HEK293T (cell line): ENCODE results near the gene ZMYM2.

Experiments used
- CTCF ChIA-PET: fragments of 350-600 bp; formaldehyde crosslinking; extraction: SDS; loops from one replicate; lab custom pipeline; 2021; ENCODE audit warnings: antibody characterized with exemption, inconsistent platforms; lab: Yijun Ruan, JAX
- POLR2A ChIA-PET: fragments of 350-600 bp; formaldehyde crosslinking; extraction: SDS; loops from one replicate; lab custom pipeline; 2020; ENCODE audit warnings: antibody characterized with exemption, inconsistent platforms; lab: Yijun Ruan, JAX
- DNase-seq: peaks from one replicate; pipeline ENCODE4 v3.0.0; 2012; ENCODE audit warnings: mixed read lengths; ENCODE audit errors: extremely low spot score
- ARNT ChIP-seq: fragments of 450-650 bp; IDR thresholded peaks from 2 replicates; pipeline ENCODE4 v1.6.1; 2017; ENCODE audit warnings: mild to moderate bottlenecking
- BHLHE40 ChIP-seq: fragments of 450-650 bp; IDR thresholded peaks from 2 replicates; pipeline ENCODE4 v1.6.1; 2016; ENCODE audit warnings: mild to moderate bottlenecking, moderate library complexity, borderline replicate concordance
- CTBP1 ChIP-seq: fragments of 450-650 bp; IDR thresholded peaks from 2 replicates; pipeline ENCODE4 v1.6.1; 2016; ENCODE audit warnings: borderline replicate concordance
- ELF4 ChIP-seq: fragments of 450-650 bp; IDR thresholded peaks from 2 replicates; pipeline ENCODE4 v1.6.1; 2017; ENCODE audit warnings: antibody characterized with exemption
- FOXA1 ChIP-seq: fragments of 450-650 bp; IDR thresholded peaks from 2 replicates; pipeline ENCODE4 v1.6.1; 2016; ENCODE audit warnings: mild to moderate bottlenecking
- FOXK2 ChIP-seq: fragments of 450-650 bp; IDR thresholded peaks from 2 replicates; pipeline ENCODE4 v1.6.1; 2016; ENCODE audit warnings: mild to moderate bottlenecking
- FOXM1 ChIP-seq: fragments of 450-650 bp; IDR thresholded peaks from 2 replicates; pipeline ENCODE4 v1.6.1; 2017; ENCODE audit warnings: mild to moderate bottlenecking, borderline replicate concordance
- HDGF ChIP-seq: fragments of 450-650 bp; IDR thresholded peaks from 2 replicates; pipeline ENCODE4 v1.6.1; 2017; ENCODE audit warnings: antibody characterized with exemption, borderline replicate concordance
- L3MBTL2 ChIP-seq: fragments of 450-650 bp; conservative IDR thresholded peaks from 2 replicates; pipeline ENCODE4 v1.6.1; 2016; ENCODE audit warnings: mild to moderate bottlenecking
- LEF1 ChIP-seq: fragments of 450-650 bp; IDR thresholded peaks from 2 replicates; pipeline ENCODE4 v1.6.1; 2017; ENCODE audit warnings: mild to moderate bottlenecking, borderline replicate concordance
- NFRKB ChIP-seq: fragments of 450-650 bp; IDR thresholded peaks from 2 replicates; pipeline ENCODE4 v1.6.1; 2016; ENCODE audit warnings: mild to moderate bottlenecking, moderate library complexity
- SP1 ChIP-seq: fragments of 450-650 bp; IDR thresholded peaks from 2 replicates; pipeline ENCODE4 v1.6.1; 2017
- SUZ12 ChIP-seq: fragments of 450-650 bp; IDR thresholded peaks from 2 replicates; pipeline ENCODE4 v1.6.1; 2016; ENCODE audit warnings: mild to moderate bottlenecking
- TARDBP ChIP-seq: fragments of 450-650 bp; IDR thresholded peaks from 2 replicates; pipeline ENCODE4 v1.6.1; 2016
- ZNF384 ChIP-seq: fragments of 450-650 bp; IDR thresholded peaks from 2 replicates; pipeline ENCODE4 v1.6.1; 2016
- TF ChIP-seq, protein P1 (sequence below): fragments of 450-650 bp; IDR thresholded peaks from 2 replicates; pipeline ENCODE4 v1.6.1; 2016

Gene ZMYM2

DNA sequence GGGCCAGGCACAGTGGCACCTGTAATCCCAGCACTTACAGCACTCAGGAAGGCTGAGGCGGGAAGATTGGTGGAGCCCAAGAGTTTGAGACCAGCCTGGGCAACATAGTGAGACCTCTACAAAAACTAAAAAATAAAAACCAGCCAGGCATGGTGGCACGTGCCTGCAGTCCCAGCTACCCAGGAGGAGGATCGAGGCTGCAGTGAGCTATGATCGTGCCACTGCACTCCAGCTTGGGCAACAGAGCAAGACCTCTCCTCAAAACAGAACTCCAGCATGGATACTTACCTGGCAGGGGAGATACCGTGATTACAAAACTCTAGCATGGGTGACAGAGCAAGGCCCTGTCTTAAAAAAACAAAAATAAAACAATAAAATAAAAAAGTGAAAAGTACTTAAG is 107.0 kb downstream of the ZMYM2 start:
- POLR2A ChIA-PET, result no interaction called here
- no peak for DNase-seq
- CTCF ChIA-PET, result no interaction called here
- TF ChIP-seq HDGF, result no peak
- TF ChIP-seq ZNF384, result no peak
- TF ChIP-seq, protein P1, sequence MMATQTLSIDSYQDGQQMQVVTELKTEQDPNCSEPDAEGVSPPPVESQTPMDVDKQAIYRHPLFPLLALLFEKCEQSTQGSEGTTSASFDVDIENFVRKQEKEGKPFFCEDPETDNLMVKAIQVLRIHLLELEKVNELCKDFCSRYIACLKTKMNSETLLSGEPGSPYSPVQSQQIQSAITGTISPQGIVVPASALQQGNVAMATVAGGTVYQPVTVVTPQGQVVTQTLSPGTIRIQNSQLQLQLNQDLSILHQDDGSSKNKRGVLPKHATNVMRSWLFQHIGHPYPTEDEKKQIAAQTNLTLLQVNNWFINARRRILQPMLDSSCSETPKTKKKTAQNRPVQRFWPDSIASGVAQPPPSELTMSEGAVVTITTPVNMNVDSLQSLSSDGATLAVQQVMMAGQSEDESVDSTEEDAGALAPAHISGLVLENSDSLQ, result no peak
- no peak for TF ChIP-seq FOXK2
- no peak for TF ChIP-seq TARDBP
- TF ChIP-seq ELF4, result no peak
- TF ChIP-seq CTBP1, result no peak
- TF ChIP-seq LEF1, result no peak
- no peak for TF ChIP-seq FOXA1
- no peak for TF ChIP-seq ARNT
- TF ChIP-seq NFRKB, result no peak
- TF ChIP-seq SUZ12, result no peak
- no peak for TF ChIP-seq FOXM1
- TF ChIP-seq BHLHE40, result no peak
- no peak for TF ChIP-seq L3MBTL2
- no peak for TF ChIP-seq SP1

DNA sequence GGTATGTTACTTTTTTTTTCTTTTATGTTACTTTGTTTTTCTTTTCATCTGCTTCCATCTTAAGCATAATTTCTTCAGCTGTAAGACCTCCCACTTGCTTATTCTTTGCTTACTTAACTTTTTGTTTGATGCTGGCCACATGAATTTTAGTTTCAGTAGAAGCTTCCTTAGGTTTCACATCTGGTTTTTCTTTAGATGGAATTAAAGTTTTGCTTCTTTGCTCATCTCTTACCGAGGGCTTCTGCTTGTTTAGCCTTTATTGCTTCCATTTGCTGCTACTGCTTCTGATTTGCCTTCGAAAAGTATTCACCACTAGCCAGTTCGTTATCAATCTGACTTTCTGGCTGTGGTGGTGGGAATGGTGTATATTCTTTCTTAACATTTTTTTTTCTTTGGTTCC is 111.4 kb downstream of the ZMYM2 start:
- TF ChIP-seq FOXM1, result no peak
- no peak for TF ChIP-seq ELF4
- no peak for TF ChIP-seq FOXA1
- no peak for TF ChIP-seq LEF1
- ChIA-PET CTCF (interaction anchor here (0.7 kb wide), 1 partner anchor 177 kb away, joined by 3 read pairs; no protein-coding TSS in a partner anchor), POLR2A (no interaction called here)
- no peak for DNase-seq

DNA sequence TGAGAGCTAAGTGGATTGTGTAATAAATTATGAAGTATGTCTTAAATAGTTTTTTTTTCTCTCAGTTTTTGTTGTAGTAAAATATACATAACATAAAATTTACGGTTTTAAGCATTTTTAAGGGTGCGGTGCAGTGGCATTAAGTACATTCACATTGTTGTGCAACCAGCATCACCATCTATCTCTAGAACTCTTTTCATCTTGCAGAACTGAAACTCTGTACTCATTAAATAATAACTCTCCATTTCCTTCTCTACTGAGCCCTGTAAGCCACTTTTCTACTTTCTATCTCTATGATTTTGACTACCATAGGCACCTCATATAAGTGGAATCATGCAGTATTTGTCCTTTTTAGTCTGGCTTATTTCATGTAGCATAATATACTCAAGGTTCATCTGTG is 115.2 kb downstream of the ZMYM2 start:
- TF ChIP-seq NFRKB, result no peak
- TF ChIP-seq TARDBP, result no peak
- no peak for TF ChIP-seq SUZ12
- no peak for TF ChIP-seq ARNT
- TF ChIP-seq L3MBTL2, result no peak
- no peak for TF ChIP-seq BHLHE40
- TF ChIP-seq ZNF384, result no peak
- no peak for TF ChIP-seq LEF1
- TF ChIP-seq FOXA1, result no peak
- TF ChIP-seq SP1, result no peak
- TF ChIP-seq FOXK2, result no peak
- TF ChIP-seq ELF4, result no peak
- TF ChIP-seq CTBP1, result no peak
- TF ChIP-seq HDGF, result no peak
- no peak for TF ChIP-seq FOXM1
- TF ChIP-seq, protein P1, result no peak
- ChIA-PET CTCF (no interaction called here), POLR2A (no interaction called here)
- no peak for DNase-seq

DNA sequence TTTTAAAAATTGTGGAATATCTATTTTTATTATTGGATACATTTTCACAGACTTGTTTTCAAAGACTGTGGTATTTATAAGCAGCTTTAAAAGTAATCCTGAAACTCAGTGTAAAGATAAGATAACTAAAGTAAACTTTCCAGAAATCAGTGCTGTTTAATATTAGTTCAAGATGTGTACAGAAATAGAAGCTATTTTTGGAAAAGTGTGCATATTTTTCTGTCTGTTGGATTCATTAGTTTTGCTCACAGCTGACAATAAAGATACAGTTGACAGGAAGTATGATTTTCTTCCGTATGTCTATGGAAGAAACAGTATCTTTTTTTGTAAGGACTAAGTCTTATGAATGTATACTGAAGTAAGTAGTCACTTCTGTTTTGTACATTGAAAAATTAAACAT is 116.4 kb downstream of the ZMYM2 start:
- ChIA-PET CTCF (no interaction called here), POLR2A (no interaction called here)
- TF ChIP-seq TARDBP, result no peak
- no peak for TF ChIP-seq BHLHE40
- no peak for TF ChIP-seq LEF1
- TF ChIP-seq FOXA1, result no peak
- TF ChIP-seq CTBP1, result no peak
- TF ChIP-seq NFRKB, result no peak
- TF ChIP-seq, protein P1, result no peak
- DNase-seq, result no peak

DNA sequence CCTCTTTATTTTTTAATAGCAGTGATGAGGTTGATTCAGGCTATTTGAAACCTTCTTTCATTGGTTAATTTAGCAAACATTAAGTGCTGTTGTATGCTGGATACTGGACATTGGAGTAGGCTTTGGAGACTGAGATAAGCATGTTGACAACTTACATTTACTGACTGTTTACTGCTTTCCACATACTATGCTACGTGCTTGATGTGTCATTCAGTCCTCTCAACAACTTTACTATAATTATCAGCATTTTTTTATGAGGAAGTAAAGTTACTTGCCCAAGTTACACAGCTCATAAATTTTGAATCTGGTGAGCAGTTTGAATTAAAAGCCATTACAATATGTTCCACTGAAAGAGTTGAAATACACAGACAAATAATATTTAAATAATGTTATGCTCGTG is 118.6 kb downstream of the ZMYM2 start:
- CTCF ChIA-PET, result no interaction called here
- no peak for DNase-seq
- POLR2A ChIA-PET, result no interaction called here
- TF ChIP-seq CTBP1 (no peak), FOXA1 (no peak), SP1 (no peak), ELF4 (no peak), NFRKB (no peak), BHLHE40 (no peak), ARNT (no peak), FOXK2 (no peak), L3MBTL2 (no peak), LEF1 (no peak), FOXM1 (no peak), ZNF384 (no peak), TARDBP (no peak), HDGF (no peak)
- TF ChIP-seq, protein P1, result no peak

DNA sequence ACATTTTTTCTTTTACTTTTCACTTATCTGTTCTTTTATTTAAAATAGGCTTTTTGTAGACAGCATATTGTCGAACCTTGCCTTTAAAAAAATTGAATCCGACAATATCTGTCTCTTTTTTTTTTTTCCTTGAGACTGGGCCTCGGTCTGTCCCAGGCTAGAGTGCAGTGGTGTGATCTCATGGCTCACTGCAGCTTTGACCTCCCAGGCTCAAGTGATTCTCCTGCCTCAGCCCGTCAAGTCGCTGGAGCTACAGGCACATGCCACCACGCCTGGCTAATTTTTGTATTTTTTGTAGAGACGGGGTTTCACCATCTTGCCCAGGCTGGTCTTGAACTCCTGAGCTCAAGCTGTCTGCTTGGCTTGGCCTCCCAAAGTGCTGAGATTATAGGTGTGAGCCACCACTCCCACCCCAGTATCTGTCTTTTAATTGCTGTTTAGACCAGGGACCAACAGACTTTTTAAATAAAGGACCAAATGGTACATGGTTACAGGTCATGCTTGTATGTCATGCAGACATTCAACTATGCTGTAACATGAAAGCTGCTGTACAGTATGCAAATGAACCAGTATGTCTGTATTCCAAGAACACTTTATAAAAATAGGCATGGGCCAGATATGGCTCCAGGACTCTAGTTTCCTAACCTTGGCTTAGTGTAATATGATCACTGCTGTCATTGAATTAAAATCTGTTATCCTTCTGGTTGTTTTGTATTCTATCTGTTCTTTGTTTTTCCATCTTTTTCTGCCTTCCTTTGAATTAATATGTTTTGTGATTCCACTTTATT is 122.0 kb downstream of the ZMYM2 start:
- POLR2A ChIA-PET, result no interaction called here
- CTCF ChIA-PET, result no interaction called here

More for the DNA sequence above, 122.0 kb downstream of the ZMYM2 start:
- TF ChIP-seq FOXM1, result no peak
- TF ChIP-seq ZNF384, result no peak
- TF ChIP-seq SUZ12, result no peak
- TF ChIP-seq ELF4, result no peak
- TF ChIP-seq ARNT, result no peak
- no peak for TF ChIP-seq BHLHE40
- no peak for TF ChIP-seq SP1
- TF ChIP-seq L3MBTL2, result no peak
- TF ChIP-seq LEF1, result no peak
- TF ChIP-seq TARDBP, result no peak
- DNase-seq, result no peak
